Natural killer cell (primary cell): Measurements from ENCODE around the gene VWA5B2. TPM values are rescaled to one million over a fixed set of nuclear protein-coding genes. Genes with fewer than 3 reads are reported as not detected.
A peak's percentile ranks its signal among the peaks of the same experiment; 100 is the strongest.

Source experiments
- ATAC-seq, 3 donors: fragments of 150-1000 bp in 2 of 3; fragments of 200-7000 bp in 1 of 3; cut with Tn5 transposase; 1 replicate in 1 of 3; 2 replicates in 2 of 3; pipeline ENCODE4 v1.10.0; 2021; ENCODE audit warnings: mild to moderate bottlenecking in 2 of 3, moderate library complexity in 2 of 3
- DNase-seq, 2 donors: peaks; one replicate each; pipeline versions ENCODE4 v3.0.0 to v3.0.0-alpha.2; 2013 to 2021; ENCODE audit warnings: mixed read lengths in 1 of 2
- H3K27ac ChIP-seq: one replicate; pipeline ENCODE4 v1.5.1; 2013; ENCODE audit warnings: mild to moderate bottlenecking, low read length
- H3K27me3 ChIP-seq: one replicate; pipeline ENCODE4 v1.6.1; 2013; ENCODE audit warnings: low read length; ENCODE audit not compliant: control insufficient read depth, insufficient read depth
- H3K36me3 ChIP-seq: one replicate; pipeline ENCODE4 v1.6.1; 2013; ENCODE audit warnings: low read length; ENCODE audit not compliant: control insufficient read depth, insufficient read depth
- H3K4me1 ChIP-seq: one replicate; pipeline ENCODE4 v1.6.1; 2013; ENCODE audit warnings: low read length; ENCODE audit not compliant: control insufficient read depth, insufficient read depth
- H3K4me3 ChIP-seq: one replicate; pipeline ENCODE4 v1.5.1; 2013; ENCODE audit warnings: low read length
- H3K9me3 ChIP-seq: one replicate; pipeline ENCODE4 v1.6.1; 2013; ENCODE audit warnings: low read length; ENCODE audit not compliant: control insufficient read depth, insufficient read depth
- H3K27ac Mint-ChIP-seq, 2 donors: one replicate each; pipeline ENCODE4 v1.8.0; 2022; ENCODE audit warnings: mild to moderate bottlenecking in 2 of 2, mixed read lengths in 2 of 2, moderate library complexity in 1 of 2
- H3K27me3 Mint-ChIP-seq, 2 donors: one replicate each; pipeline ENCODE4 v1.8.0; 2022; ENCODE audit warnings: low read depth in 2 of 2, mixed read lengths in 2 of 2
- H3K36me3 Mint-ChIP-seq: one replicate; pipeline ENCODE4 v1.8.0; 2022; ENCODE audit warnings: mixed read lengths
- H3K4me1 Mint-ChIP-seq, 2 donors: one replicate each; pipeline ENCODE4 v1.8.0; 2022; ENCODE audit warnings: mixed read lengths in 2 of 2
- H3K4me3 Mint-ChIP-seq: one replicate; pipeline ENCODE4 v1.8.0; 2022; ENCODE audit warnings: mild to moderate bottlenecking, moderate library complexity, mixed read lengths
- H3K9me3 Mint-ChIP-seq, 2 donors: one replicate each; pipeline ENCODE4 v1.8.0; 2022; ENCODE audit warnings: mixed read lengths in 2 of 2
- CTCF ChIP-seq: fragments of 200-600 bp; IDR thresholded peaks from one replicate; pipeline ENCODE4 v1.8.0; 2022; ENCODE audit warnings: antibody characterized with exemption
- WGBS: methylation state at CpG from one replicate; pipeline ENCODE4 v1.1.7; 2013; ENCODE audit warnings: missing lambda C conversion rate; ENCODE audit not compliant: insufficient coverage; 5-methylcytosine and 5-hydroxymethylcytosine counted together
- intact Hi-C: fragments of 100-400 bp; cut with micrococcal nuclease; formaldehyde crosslinking; loops from one replicate; pipeline ENCODE4 v1.14.2; 2022
- total RNA-seq, 4 donors: library from RNA; stranded (reverse); fragments of 120-200 nt in 1 of 4; gene quantifications; one replicate each; pipeline versions ENCODE4 v1.2.3 to v1.2.4, GENCODE V29; 2013 to 2022

Gene VWA5B2
- total RNA-seq, 3 donors from 2014 or later (not counting 1 experiment from before 2014, with no cell fraction given), result 0.14 to 0.23 TPM; not detected in 1

GRCh38 chr3:184259878-184260723, 30.7 kb downstream of the VWA5B2 start:
- DNase-seq (peak; percentile 53 to 71), ATAC-seq (peak; percentile 70 to 77 (median 71))
- TF ChIP-seq CTCF, result no peak
- peaks cover 19% of the 10 kb centered on the region for H3K27me3 ChIP-seq
- H3K9me3 ChIP-seq, result no peaks in the 10 kb centered on the region
- Mint-ChIP-seq H3K27ac (peak overlapping the region; percentile 43 to 77), H3K4me1 (peaks cover 18 to 28% of the 10 kb centered on the region in 2 donors), H3K9me3 (no peaks in the 10 kb centered on the region), H3K36me3 (no peaks in the 10 kb centered on the region), H3K27me3 (peaks cover 0 to 13% of the 10 kb centered on the region in 2 donors), H3K4me3 (peak overlapping the region; percentile 86)
- intact Hi-C loops, result no loop called here
- peaks cover 29% of the 10 kb centered on the region for H3K4me1 ChIP-seq
- no peak overlapping the region for H3K4me3 ChIP-seq
- WGBS, result 2% methylated on average over 91 of the region's 91 CpGs
- no peaks in the 10 kb centered on the region for H3K36me3 ChIP-seq
- H3K27ac ChIP-seq, result no peak overlapping the region

- Histone ChIP-seq H3K4me3 (peak overlapping the region; percentile 15), H3K9me3 (no peaks in the 10 kb centered on the region), H3K36me3 (no peaks in the 10 kb centered on the region), H3K27me3 (peaks cover 20% of the 10 kb centered on the region), H3K27ac (no peak overlapping the region), H3K4me1 (peaks cover 29% of the 10 kb centered on the region)
- TF ChIP-seq CTCF, result no peak
- Mint-ChIP-seq H3K36me3 (no peaks in the 10 kb centered on the region), H3K9me3 (no peaks in the 10 kb centered on the region), H3K4me3 (peak overlapping the region; percentile 86), H3K27me3 (peaks cover 0 to 13% of the 10 kb centered on the region in 2 donors), H3K4me1 (peaks cover 18 to 28% of the 10 kb centered on the region in 2 donors), H3K27ac (peak overlapping the region; percentile 43 to 77)
- WGBS, result 2% methylated on average over 49 of the region's 49 CpGs
- intact Hi-C loops, result no loop called here
- ATAC-seq (no peak), DNase-seq (no peak)
These were observed 31.4 kb downstream of the VWA5B2 start for GRCh38 chr3:184260724-184261269.

GRCh38 chr3:184261270-184261853, 32.0 kb downstream of the VWA5B2 start, which contains the start of gene CAMK2N2:
TSS of gene CAMK2N2 (minus strand) at chr3:184261553. CDS start at chr3:184261285, 268 bp downstream.
- no peak for TF ChIP-seq CTCF
- H3K4me3 Mint-ChIP-seq, result peak within 1 kb of the TSS; percentile 86
- no peak within 1 kb of the TSS for H3K27ac ChIP-seq
- intact Hi-C loops, result no loop called here
- ATAC-seq, result peak; percentile 61 to 65 (median 61)
- H3K27ac Mint-ChIP-seq, result peak within 1 kb of the TSS; percentile 43 to 77
- peaks cover 20% of the 10 kb centered on the region for H3K27me3 ChIP-seq
- no peaks in the 10 kb centered on the region for H3K36me3 Mint-ChIP-seq
- peak; percentile 45 to 68 for DNase-seq
- H3K4me1 Mint-ChIP-seq, result peaks cover 18 to 28% of the 10 kb centered on the region in 2 donors
- WGBS, result under 1% methylated on average over 66 of the region's 67 CpGs
- H3K9me3 Mint-ChIP-seq, result no peaks in the 10 kb centered on the region
- peaks cover 0 to 17% of the 10 kb centered on the region in 2 donors for H3K27me3 Mint-ChIP-seq
- no peaks in the 10 kb centered on the region for H3K36me3 ChIP-seq
- peak within 1 kb of the TSS; percentile 28 for H3K4me3 ChIP-seq
- peaks cover 29% of the 10 kb centered on the region for H3K4me1 ChIP-seq
- H3K9me3 ChIP-seq, result no peaks in the 10 kb centered on the region
